Heart right ventricle (tissue), 16 donors: ENCODE data around the gene NXN. TPM values are rescaled to one million over a fixed set of nuclear protein-coding genes. Genes with fewer than 3 reads are reported as not detected.

Experiments used
- ATAC-seq, 8 donors: fragments of 200-7000 bp; cut with Tn5 transposase; one replicate each; pipeline ENCODE4 v1.9.1; 2020; ENCODE audit warnings: mild to moderate bottlenecking in 8 of 8, moderate library complexity in 8 of 8, moderate number of reproducible peaks in 1 of 8
- DNase-seq, 2 donors: peaks; one replicate each; pipeline ENCODE4 v3.0.0-alpha.2; 2020
- H3K27ac ChIP-seq, 10 donors: fragments of 200-600 bp; sonication (generic) in 2 of 10; one replicate each; pipeline versions ENCODE4 v1.5.0 to v1.8.0; 2020 to 2022; ENCODE audit warnings: mild to moderate bottlenecking in 3 of 10
- H3K27me3 ChIP-seq, 7 donors: fragments of 200-600 bp; one replicate each; pipeline ENCODE4 v1.8.0; 2021 to 2022; ENCODE audit warnings: mild to moderate bottlenecking in 2 of 7
- H3K36me3 ChIP-seq, 9 donors: fragments of 200-600 bp; sonication (generic) in 1 of 9; one replicate each; pipeline versions ENCODE4 v1.5.0 to v1.8.0; 2020 to 2022; ENCODE audit warnings: mild to moderate bottlenecking in 2 of 9
- H3K4me1 ChIP-seq, 9 donors: fragments of 200-600 bp; sonication (generic) in 1 of 9; one replicate each; pipeline versions ENCODE4 v1.5.0 to v1.8.0; 2020 to 2022; ENCODE audit warnings: mild to moderate bottlenecking in 4 of 9
- H3K4me3 ChIP-seq, 10 donors: fragments of 200-600 bp; sonication (generic) in 2 of 10; one replicate each; pipeline versions ENCODE4 v1.5.0 to v1.8.0; 2020 to 2022; ENCODE audit warnings: mild to moderate bottlenecking in 7 of 10, moderate library complexity in 2 of 10
- H3K9me3 ChIP-seq, 11 donors: fragments of 200-600 bp in 10 of 11; sonication (generic) in 2 of 11; one replicate each; pipeline versions ENCODE4 v1.5.0 to v1.8.0; 2013 to 2022; ENCODE audit warnings: mild to moderate bottlenecking in 2 of 11, control low read depth in 1 of 11, moderate library complexity in 1 of 11
- WGBS, 2 donors: extraction: QIAGEN DNeasy Blood & Tissue Kit; methylation state at CpG; one replicate each; pipeline ENCODE4 v1.1.7; 2013; ENCODE audit warnings: inconsistent platforms in 1 of 2; 5-methylcytosine and 5-hydroxymethylcytosine counted together
- intact Hi-C, 10 donors: fragments of 100-400 bp; cut with DNase I; formaldehyde crosslinking; loops; one replicate each; pipeline versions ENCODE4 v1.11.1 to v1.14.2; 2022
- polyA plus RNA-seq, 2 donors: library from polyadenylated mRNA; stranded (reverse); fragments of 200-250 nt; gene quantifications; one replicate each; pipeline ENCODE4 v1.2.3, GENCODE V29; 2013
- total RNA-seq, 10 donors: library from RNA; stranded (reverse); fragmentation: NEBNext Ultra II Directional in 3 of 10; extraction: Animal tissue kit (Norgen Biotek cat#: 25700) in 3 of 10; gene quantifications; one replicate each; pipeline versions ENCODE4 v1.2.1 to v1.2.4, GENCODE V29; 2021 to 2023
- TF ChIP-seq, protein P1 (sequence below), 9 donors: fragments of 200-600 bp; sonication (generic) in 2 of 9; IDR thresholded peaks; one replicate each; pipeline versions ENCODE4 v1.5.0 to v1.8.0; 2021 to 2022; ENCODE audit warnings: antibody characterized with exemption in 9 of 9, mild to moderate bottlenecking in 5 of 9, moderate library complexity in 1 of 9
- donor health status: Arrhythmogenic right ventricular cardiomyopathy.
- donor health status: ischemic (EF 13 %, LVEDD 7.1; RV severe dilation, severe dysfunction).
- donor health status: healthy with polysubstance abuse.
- donor health status: DM: no; HTN: yes; CAD: no.
- donor health status: DM: no; HTN: no; CAD: no.
- donor health status: ischemic (EF 25% LVEDD 6.9; RV normal size, moderate dysfunction).
- donor health status: ischemic (EF 25% LVEDD 5.7; RV mildly dilated, moderate dysfunction).
- donor health status: healthy.
- donor health status: DM: yes; HTN: yes; CAD: no.
- donor health status: Ischemic cardiomyopathy.
- donor health status: ischemic (EF 35%, LVEDD 5.7; RV mildly dilated, moderate dysfunction).
- donor health status: nonischemic (EF 11% LVEDD 7.7; RV severe dilation, severe dysfunction).
- donor health status: DM: yes; HTN: yes; CAD: no.
- donor health status: PGD.
- donor health status: ischemic (EF 29% LVEDD 5.4; RV normal size, mild dysfunction).
- donor health status: nonischemic (EF 23%, LVEDD 6.1; RV moderate dilation, normal function).

NXN gene
- total and polyA plus RNA-seq, 12 donors: 9.9 to 24.4 (median 15.9) TPM

- no peak overlapping the region for H3K4me3 ChIP-seq
- no peak overlapping the region for H3K27ac ChIP-seq
- H3K36me3 ChIP-seq: peaks cover 0 to 4% (median 0%) of the 10 kb centered on the region in 9 donors
- H3K9me3 ChIP-seq: no peaks in the 10 kb centered on the region
- intact Hi-C loops: no loop called here
- TF ChIP-seq, protein P1, sequence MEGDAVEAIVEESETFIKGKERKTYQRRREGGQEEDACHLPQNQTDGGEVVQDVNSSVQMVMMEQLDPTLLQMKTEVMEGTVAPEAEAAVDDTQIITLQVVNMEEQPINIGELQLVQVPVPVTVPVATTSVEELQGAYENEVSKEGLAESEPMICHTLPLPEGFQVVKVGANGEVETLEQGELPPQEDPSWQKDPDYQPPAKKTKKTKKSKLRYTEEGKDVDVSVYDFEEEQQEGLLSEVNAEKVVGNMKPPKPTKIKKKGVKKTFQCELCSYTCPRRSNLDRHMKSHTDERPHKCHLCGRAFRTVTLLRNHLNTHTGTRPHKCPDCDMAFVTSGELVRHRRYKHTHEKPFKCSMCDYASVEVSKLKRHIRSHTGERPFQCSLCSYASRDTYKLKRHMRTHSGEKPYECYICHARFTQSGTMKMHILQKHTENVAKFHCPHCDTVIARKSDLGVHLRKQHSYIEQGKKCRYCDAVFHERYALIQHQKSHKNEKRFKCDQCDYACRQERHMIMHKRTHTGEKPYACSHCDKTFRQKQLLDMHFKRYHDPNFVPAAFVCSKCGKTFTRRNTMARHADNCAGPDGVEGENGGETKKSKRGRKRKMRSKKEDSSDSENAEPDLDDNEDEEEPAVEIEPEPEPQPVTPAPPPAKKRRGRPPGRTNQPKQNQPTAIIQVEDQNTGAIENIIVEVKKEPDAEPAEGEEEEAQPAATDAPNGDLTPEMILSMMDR (IDR thresholded peaks at IDR 0.05): no peak
- H3K27me3 ChIP-seq: peaks cover 0 to 2% (median 0%) of the 10 kb centered on the region in 7 donors
- peak in 1 of 8 donors; percentile 17 for ATAC-seq
- no peak for DNase-seq
- peaks cover 0 to 14% (median 0%) of the 10 kb centered on the region in 9 donors for H3K4me1 ChIP-seq
- 97% methylated on average over 37 of the region's 37 CpGs for WGBS, 2 donors
These were observed 32.9 kb downstream of the NXN start for GRCh38 chr17:946510-947236.

DNA sequence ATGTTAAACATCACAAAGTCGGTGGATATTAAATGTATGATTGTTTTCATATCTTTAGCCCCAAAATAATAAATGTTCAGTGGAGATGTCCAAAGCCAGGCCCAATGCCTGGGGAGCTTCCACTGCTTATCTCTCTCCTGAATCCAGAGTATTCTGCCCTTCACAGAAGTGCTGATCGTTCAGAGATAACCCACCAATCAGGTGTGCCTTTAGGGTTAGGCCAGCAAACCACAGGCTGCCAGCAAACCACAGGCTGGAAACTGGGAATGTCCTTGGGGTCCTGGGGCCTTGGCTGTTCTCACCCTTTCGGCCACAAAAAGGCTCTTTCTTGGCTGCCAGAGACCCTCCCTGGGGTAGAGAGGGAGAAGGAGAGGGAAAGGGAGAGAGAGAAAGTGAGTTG is 33.9 kb downstream of the NXN start:
- intact Hi-C loops: no loop called here
- no peak overlapping the region for H3K27ac ChIP-seq
- ATAC-seq: no peak
- no peaks in the 10 kb centered on the region for H3K27me3 ChIP-seq
- H3K9me3 ChIP-seq: no peaks in the 10 kb centered on the region
- 69 to 77% methylated on average over 3 of the region's 3 CpGs for WGBS, 2 donors
- peaks cover 0 to 4% (median 0%) of the 10 kb centered on the region in 9 donors for H3K36me3 ChIP-seq
- H3K4me3 ChIP-seq: no peak overlapping the region
- DNase-seq: no peak
- TF ChIP-seq, protein P1 (IDR thresholded peaks at IDR 0.05): no peak
- H3K4me1 ChIP-seq: peaks cover 0 to 8% (median 0%) of the 10 kb centered on the region in 9 donors

DNA sequence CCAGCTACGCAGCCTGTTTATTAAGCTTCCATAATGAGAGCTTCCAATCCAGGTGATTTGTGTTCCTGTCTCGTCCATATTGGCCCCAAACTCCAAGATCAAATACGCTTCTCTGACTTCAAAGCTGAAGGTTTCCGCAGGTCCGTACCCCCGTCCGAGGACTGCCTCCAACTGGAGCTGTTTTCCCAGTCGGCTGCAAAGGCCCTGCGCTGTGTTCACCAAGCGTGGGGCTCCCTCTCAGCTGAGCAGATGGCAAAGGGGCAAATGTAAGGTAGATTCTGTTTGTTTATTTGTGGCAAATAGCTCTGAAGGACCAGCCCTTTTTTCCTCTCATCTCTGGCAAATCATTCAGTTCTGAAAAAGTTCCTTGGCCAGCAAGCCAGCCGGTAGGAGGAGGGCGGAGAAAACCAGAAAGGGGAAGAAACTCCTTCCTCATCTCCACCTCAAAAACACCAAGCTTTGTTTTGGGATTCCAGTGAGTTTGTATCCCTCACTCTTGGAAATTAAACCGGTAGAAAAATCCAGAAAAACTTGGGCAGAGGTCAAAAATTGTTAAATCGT is 35.2 kb downstream of the NXN start:
- 78 to 79% methylated on average over 14 of the region's 14 CpGs for WGBS, 2 donors
- TF ChIP-seq, protein P1 (IDR thresholded peaks at IDR 0.05): no peak
- Histone ChIP-seq H3K27me3 (no peaks in the 10 kb centered on the region), H3K36me3 (peaks cover 0 to 4% (median 0%) of the 10 kb centered on the region in 9 donors), H3K27ac (no peak overlapping the region), H3K4me3 (no peak overlapping the region), H3K4me1 (peaks cover 0 to 5% (median 0%) of the 10 kb centered on the region in 9 donors), H3K9me3 (no peaks in the 10 kb centered on the region)
- ATAC-seq: no peak
- DNase-seq: no peak
- intact Hi-C loops: no loop called here

DNA sequence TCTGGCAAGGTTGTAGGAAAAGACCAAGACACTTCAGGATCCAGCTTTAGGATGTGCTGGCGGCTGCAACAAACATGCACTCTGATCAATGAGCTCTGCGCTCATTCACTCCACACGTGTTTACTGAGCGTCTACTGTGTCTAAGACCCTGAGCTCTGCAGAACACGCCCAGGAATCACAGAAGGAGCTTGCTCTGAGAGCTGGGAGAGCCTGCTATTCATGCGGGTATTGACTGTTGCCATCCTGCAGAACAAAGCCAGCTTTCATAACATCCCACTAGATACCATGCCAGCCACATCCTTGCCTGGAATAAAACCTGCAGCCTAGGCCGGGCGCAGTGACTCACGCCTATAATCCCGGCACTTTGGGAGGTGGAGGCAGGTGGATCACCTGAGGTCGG is 44.1 kb downstream of the NXN start:
- Histone ChIP-seq H3K4me1 (peaks cover 5 to 16% (median 14%) of the 10 kb centered on the region in 9 donors), H3K27me3 (no peaks in the 10 kb centered on the region), H3K4me3 (no peak overlapping the region), H3K36me3 (no peaks in the 10 kb centered on the region), H3K9me3 (no peaks in the 10 kb centered on the region), H3K27ac (no peak overlapping the region)
- WGBS, 2 donors: 92 to 93% methylated on average over 11 of the region's 11 CpGs
- no peak for DNase-seq
- ATAC-seq: no peak
- intact Hi-C loops: loop anchor here in 2 of 10 donors (5.0 to 10.0 kb wide), 2 partner anchors 42 to 51 kb away; partner anchors contain the start of gene NXN (in 1 of the 2)
- TF ChIP-seq, protein P1 (IDR thresholded peaks at IDR 0.05): no peak
